Endothelial cell of umbilical vein (primary cell): Measurements from ENCODE around the gene LCMT1. TPM values are rescaled to one million over a fixed set of nuclear protein-coding genes. Genes with fewer than 3 reads are reported as not detected.
"Not testable (repeated sequence)": the region's sequence is repeated elsewhere in the genome, so short reads cannot be mapped to it uniquely, and the experiment has no call there.

ENCODE experiments used
- BruUV-seq: library from RNA; stranded (reverse); fragments of 400-500 nt; replicated peaks from 2 replicates; lab custom pipeline; 2021; lab: Mats Ljungman, UMichigan
- CTCF ChIA-PET: fragments of 300-600, 350-600 bp; sonication (Branson Sonifier 250); formaldehyde crosslinking; loops from one replicate; lab custom pipeline; 2021; ENCODE audit warnings: antibody characterized with exemption, inconsistent platforms; lab: Charles Lee
- POLR2A ChIA-PET: fragments of 300-600, 350-600 bp; sonication (Branson Sonifier 250); formaldehyde crosslinking; loops from one replicate; lab custom pipeline; 2021; ENCODE audit warnings: antibody characterized with exemption, inconsistent platforms; lab: Charles Lee
- DNase-seq: peaks from one replicate; pipeline ENCODE4 v3.0.0-alpha.2; 2011; ENCODE audit warnings: low read depth, low spot score
- FAIRE-seq: peaks from 2 replicates; lab custom pipeline; 2011; peaks lifted over from hg19 to GRCh38; lab: Jason Lieb, UNC
- H2AFZ ChIP-seq: 2 replicates; pipeline ENCODE4 v1.6.0; 2012; ENCODE audit warnings: low read depth, low read length, control low read depth, inconsistent platforms
- H3K27ac ChIP-seq: 2 replicates; pipeline ENCODE4 v1.5.1; 2011; ENCODE audit warnings: low read depth, mild to moderate bottlenecking, control low read depth, low read length, moderate library complexity; ENCODE audit not compliant: insufficient read depth
- H3K27me3 ChIP-seq, 2 experiments: 2 replicates each; pipeline versions ENCODE4 v1.6.0 to v1.6.1; 2011; ENCODE audit warnings: low read length in 2 of 2, mixed read lengths in 1 of 2; ENCODE audit not compliant: control insufficient read depth in 2 of 2, insufficient read depth in 2 of 2
- H3K36me3 ChIP-seq, 2 experiments: 2 replicates in 1 of 2; 3 replicates in 1 of 2; pipeline ENCODE4 v1.5.1; 2011; ENCODE audit warnings: low read length in 2 of 2, mild to moderate bottlenecking in 1 of 2, moderate library complexity in 1 of 2; ENCODE audit not compliant: control insufficient read depth in 2 of 2, insufficient read depth in 2 of 2; ENCODE audit errors: extremely low read depth in 1 of 2
- H3K4me1 ChIP-seq: 3 replicates; pipeline ENCODE4 v1.5.1; 2011; ENCODE audit warnings: mild to moderate bottlenecking, low read length; ENCODE audit not compliant: control insufficient read depth, insufficient read depth; ENCODE audit errors: extremely low read depth
- H3K4me2 ChIP-seq: 2 replicates; pipeline ENCODE4 v1.6.1; 2011; ENCODE audit warnings: low read length, control low read depth, mixed read lengths; ENCODE audit not compliant: insufficient read depth
- H3K4me3 ChIP-seq, 3 experiments: fragments of 200-600 bp in 1 of 3; sonication (generic), shearing (Covaris generic) in 1 of 3; replicated peaks in 1 of 3; 2 replicates each; pipeline ENCODE4 v1.5.1; 2011 to 2016; ENCODE audit warnings: control low read depth in 3 of 3, low read length in 3 of 3, mild to moderate bottlenecking in 2 of 3, inconsistent platforms in 1 of 3, low read depth in 1 of 3, moderate library complexity in 1 of 3; ENCODE audit not compliant: insufficient read depth in 1 of 3
- H3K79me2 ChIP-seq: 2 replicates; pipeline ENCODE4 v1.6.0; 2012; ENCODE audit warnings: low read length, inconsistent platforms; ENCODE audit not compliant: control insufficient read depth, insufficient read depth
- H3K9ac ChIP-seq: replicated peaks from 2 replicates; pipeline ENCODE3; 2011; ENCODE audit warnings: low read length, control low read depth; ENCODE audit not compliant: insufficient read depth; ENCODE audit errors: extremely low read depth
- H3K9me1 ChIP-seq: replicated peaks from 3 replicates; pipeline ENCODE4 v1.6.0; 2011; ENCODE audit warnings: mild to moderate bottlenecking, low read length; ENCODE audit not compliant: control insufficient read depth, insufficient read depth; ENCODE audit errors: extremely low read depth
- H3K9me3 ChIP-seq: replicated peaks from 2 replicates; pipeline ENCODE4 v1.5.1; 2012; ENCODE audit warnings: low read length, inconsistent platforms; ENCODE audit not compliant: control insufficient read depth, insufficient read depth
- H4K20me1 ChIP-seq: replicated peaks from 2 replicates; pipeline ENCODE3; 2011; ENCODE audit warnings: mild to moderate bottlenecking, low read length; ENCODE audit not compliant: control insufficient read depth, insufficient read depth; ENCODE audit errors: extremely low read depth
- EZH2 ChIP-seq: IDR thresholded peaks from 2 replicates; pipeline ENCODE4 v1.6.1; 2012; ENCODE audit warnings: borderline replicate concordance, low read depth, mild to moderate bottlenecking, moderate library complexity, low read length, inconsistent platforms; ENCODE audit not compliant: severe bottlenecking
- FOS ChIP-seq: IDR thresholded peaks from 2 replicates; pipeline ENCODE4 v1.6.1; 2011; ENCODE audit warnings: mild to moderate bottlenecking, low read length, moderate library complexity, borderline replicate concordance; ENCODE audit not compliant: insufficient read depth
- GATA2 ChIP-seq: IDR thresholded peaks from 2 replicates; pipeline ENCODE4 v1.7.0; 2011; ENCODE audit warnings: low read depth, mild to moderate bottlenecking, moderate library complexity, mixed read lengths, low read length; ENCODE audit not compliant: insufficient read length, insufficient read depth
- JUN ChIP-seq: IDR thresholded peaks from 2 replicates; pipeline ENCODE4 v1.6.1; 2011; ENCODE audit warnings: borderline replicate concordance, low read depth; ENCODE audit not compliant: insufficient read length, insufficient read depth
- MYC ChIP-seq: IDR thresholded peaks from one replicate; pipeline ENCODE4 v1.6.1; 2011; ENCODE audit warnings: mild to moderate bottlenecking, low read depth, low read length
- POLR2A ChIP-seq: IDR thresholded peaks from 2 replicates; pipeline ENCODE4 v1.6.1; 2012; ENCODE audit warnings: low read depth, mild to moderate bottlenecking, control low read depth, low read length
- POLR2AphosphoS5 ChIP-seq: IDR thresholded peaks from 2 replicates; pipeline ENCODE4 v1.6.1; 2012; ENCODE audit warnings: low read depth, mild to moderate bottlenecking, control low read depth, low read length, moderate library complexity; ENCODE audit not compliant: insufficient read depth
- dilution Hi-C: fragments of 300-500 bp; cut with MboI; formaldehyde crosslinking; loops from one replicate; pipeline ENCODE4 v1.15.0; 2019; ENCODE audit warnings: low sequenced_read_pairs; ENCODE audit not compliant: extremely low pct_ligation_motif_present
- intact Hi-C: fragments of 100-400 bp; cut with micrococcal nuclease; formaldehyde crosslinking; loops from one replicate; pipeline ENCODE4 v1.10.0; 2022
- polyA plus RNA-seq, 4 experiments: library from polyadenylated mRNA; depleted of rRNA in 3 of 4; stranded (reverse) in 3 of 4; unstranded in 1 of 4; fragments of >200 nt; gene quantifications; 2 replicates each; pipeline versions ENCODE4 v1.2.1 to v1.2.3, GENCODE V29; 2011 to 2012; ENCODE audit warnings: missing spikeins in 1 of 4
- total RNA-seq: library from RNA; stranded (reverse); gene quantifications from 2 replicates; pipeline ENCODE4 v1.2.3, GENCODE V29; 2021
- TF ChIP-seq, protein P1 (sequence below), 2 donors: IDR thresholded peaks; 1 replicate in 1 of 2; 2 replicates in 1 of 2; pipeline ENCODE4 v1.5.1; 2011; ENCODE audit warnings: low read length in 2 of 2, mild to moderate bottlenecking in 2 of 2, moderate library complexity in 2 of 2, control low read depth in 1 of 2, inconsistent platforms in 1 of 2, low read depth in 1 of 2; ENCODE audit not compliant: insufficient read depth in 1 of 2; ENCODE audit errors: extremely low read depth in 1 of 2
- TF ChIP-seq, protein P2 (sequence below): IDR thresholded peaks from 2 replicates; pipeline ENCODE4 v1.6.1; 2011; ENCODE audit not compliant: insufficient read depth, insufficient read length

Gene LCMT1
- total and polyA plus RNA-seq, 2 donors (not counting 3 experiments of a cell fraction or from before 2014, with no cell fraction given): 23.5 to 36.2 TPM

DNA sequence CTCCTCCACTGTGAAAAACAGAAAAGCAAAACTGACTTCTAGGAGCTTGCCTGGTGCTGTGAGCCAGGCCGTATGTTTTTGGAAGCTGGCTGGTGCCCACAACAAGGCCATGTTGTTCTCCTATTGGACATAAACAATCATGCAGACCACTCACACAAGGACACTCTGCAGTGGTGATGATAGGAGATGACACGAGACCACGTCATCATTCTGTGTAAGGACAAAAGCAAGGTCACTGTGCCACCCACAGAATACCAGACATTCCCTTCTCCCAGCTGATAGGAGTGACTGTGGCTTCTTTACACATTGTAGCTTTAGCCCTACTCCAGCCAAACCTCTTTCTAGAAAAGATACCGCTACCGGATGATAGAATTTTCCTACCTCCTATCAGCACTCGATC, 47.7 kb upstream of the LCMT1 start:
- ChIA-PET POLR2A (no interaction called here), CTCF (no interaction called here)
- intact Hi-C loops: no loop called here
- Histone ChIP-seq H3K79me2 (no peaks in the 10 kb centered on the region), H3K27me3 (no peaks in the 10 kb centered on the region), H2AFZ (no peak overlapping the region), H3K9ac (no peak overlapping the region), H3K36me3 (no peaks in the 10 kb centered on the region), H3K27ac (no peak overlapping the region), H3K9me1 (no peaks in the 10 kb centered on the region), H4K20me1 (no peaks in the 10 kb centered on the region), H3K4me2 (no peak overlapping the region), H3K4me3 (no peak overlapping the region), H3K9me3 (no peaks in the 10 kb centered on the region), H3K4me1 (peaks cover 6% of the 10 kb centered on the region)
- FAIRE-seq: no peak
- DNase-seq: no peak
- no TSS peak for BruUV-seq
- TF ChIP-seq FOS (no peak), GATA2 (no peak), POLR2AphosphoS5 (no peak), MYC (no peak), EZH2 (no peak), POLR2A (no peak), JUN (no peak)
- TF ChIP-seq, protein P1, sequence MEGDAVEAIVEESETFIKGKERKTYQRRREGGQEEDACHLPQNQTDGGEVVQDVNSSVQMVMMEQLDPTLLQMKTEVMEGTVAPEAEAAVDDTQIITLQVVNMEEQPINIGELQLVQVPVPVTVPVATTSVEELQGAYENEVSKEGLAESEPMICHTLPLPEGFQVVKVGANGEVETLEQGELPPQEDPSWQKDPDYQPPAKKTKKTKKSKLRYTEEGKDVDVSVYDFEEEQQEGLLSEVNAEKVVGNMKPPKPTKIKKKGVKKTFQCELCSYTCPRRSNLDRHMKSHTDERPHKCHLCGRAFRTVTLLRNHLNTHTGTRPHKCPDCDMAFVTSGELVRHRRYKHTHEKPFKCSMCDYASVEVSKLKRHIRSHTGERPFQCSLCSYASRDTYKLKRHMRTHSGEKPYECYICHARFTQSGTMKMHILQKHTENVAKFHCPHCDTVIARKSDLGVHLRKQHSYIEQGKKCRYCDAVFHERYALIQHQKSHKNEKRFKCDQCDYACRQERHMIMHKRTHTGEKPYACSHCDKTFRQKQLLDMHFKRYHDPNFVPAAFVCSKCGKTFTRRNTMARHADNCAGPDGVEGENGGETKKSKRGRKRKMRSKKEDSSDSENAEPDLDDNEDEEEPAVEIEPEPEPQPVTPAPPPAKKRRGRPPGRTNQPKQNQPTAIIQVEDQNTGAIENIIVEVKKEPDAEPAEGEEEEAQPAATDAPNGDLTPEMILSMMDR (IDR thresholded peaks at IDR 0.05; ENCODE audit: extremely low read depth in 1 of 2, insufficient read depth in 1 of 2, low read depth in 1 of 2, low read length in 2 of 2): no peak
- TF ChIP-seq, protein P2, sequence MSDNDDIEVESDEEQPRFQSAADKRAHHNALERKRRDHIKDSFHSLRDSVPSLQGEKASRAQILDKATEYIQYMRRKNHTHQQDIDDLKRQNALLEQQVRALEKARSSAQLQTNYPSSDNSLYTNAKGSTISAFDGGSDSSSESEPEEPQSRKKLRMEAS: no peak
- dilution Hi-C loops: no loop called here

DNA sequence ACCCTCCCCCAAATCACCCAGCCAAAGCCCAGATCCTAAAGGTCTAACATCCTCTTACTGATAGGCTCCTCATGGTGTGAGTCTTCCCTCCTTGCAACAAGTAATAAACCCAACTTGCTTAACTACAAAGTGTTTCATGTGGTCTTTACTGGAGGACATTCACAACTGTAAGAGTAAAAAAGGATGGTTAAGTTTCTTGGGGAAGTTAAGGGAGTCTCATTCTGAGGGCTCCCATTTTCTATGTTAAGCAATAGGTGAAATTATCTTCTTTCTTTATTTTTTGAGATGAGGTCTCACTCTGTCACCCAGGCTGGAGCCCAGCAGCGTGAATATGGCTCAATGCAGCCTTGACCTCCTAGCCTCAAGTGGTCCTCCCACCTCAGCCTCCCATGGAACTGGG, 47.3 kb upstream of the LCMT1 start:
- H3K27ac ChIP-seq, POLR2A ChIA-PET, H3K36me3 ChIP-seq, H3K79me2 ChIP-seq, H3K9me1 ChIP-seq, H3K9me3 ChIP-seq, H4K20me1 ChIP-seq, H3K4me2 ChIP-seq, dilution Hi-C loops, H3K27me3 ChIP-seq, H3K4me1 ChIP-seq, FAIRE-seq, BruUV-seq, H3K9ac ChIP-seq, DNase-seq, H2AFZ ChIP-seq, CTCF ChIA-PET, H3K4me3 ChIP-seq, intact Hi-C loops: not testable (repeated sequence)
